Chondrocyte (in vitro differentiated cells): ENCODE results near the gene DMD. TPM values are rescaled to one million over a fixed set of nuclear protein-coding genes. Genes with fewer than 3 reads are reported as not detected.

Source experiments
- DNase-seq: peaks from one replicate; pipeline ENCODE4 v3.0.0; 2021; ENCODE audit warnings: mixed read lengths, low spot score
- H3K27ac Mint-ChIP-seq: one replicate; pipeline ENCODE4 v1.8.0; 2021; ENCODE audit warnings: mild to moderate bottlenecking, moderate library complexity, mixed read lengths; ENCODE audit not compliant: unreplicated experiment
- H3K27me3 Mint-ChIP-seq: 2 replicates; pipeline ENCODE4 v1.8.0; 2021; ENCODE audit warnings: low read depth, mixed read lengths
- H3K36me3 Mint-ChIP-seq: 2 replicates; pipeline ENCODE4 v1.8.0; 2021; ENCODE audit warnings: low read depth, mixed read lengths
- H3K4me1 Mint-ChIP-seq: 2 replicates; pipeline ENCODE4 v1.8.0; 2021; ENCODE audit warnings: low read depth, mild to moderate bottlenecking, mixed read lengths
- H3K4me3 Mint-ChIP-seq: one replicate; pipeline ENCODE4 v1.8.0; 2021; ENCODE audit warnings: mild to moderate bottlenecking, moderate library complexity, mixed read lengths; ENCODE audit not compliant: unreplicated experiment
- H3K9me3 Mint-ChIP-seq: 2 replicates; pipeline ENCODE4 v1.8.0; 2021; ENCODE audit warnings: low read depth, mixed read lengths
- total RNA-seq: library from RNA; stranded (reverse); gene quantifications from 3 replicates; pipeline ENCODE4 v1.2.1, GENCODE V29; 2021
- TF ChIP-seq, protein P1 (sequence below): fragments of 200-600 bp; sonication (generic); IDR thresholded peaks from 2 replicates; pipeline ENCODE4 v1.5.0; 2021; ENCODE audit warnings: antibody characterized with exemption, mild to moderate bottlenecking, moderate library complexity

Gene DMD
- total RNA-seq, 1 donor from 2014 or later = 201 TPM

DNA sequence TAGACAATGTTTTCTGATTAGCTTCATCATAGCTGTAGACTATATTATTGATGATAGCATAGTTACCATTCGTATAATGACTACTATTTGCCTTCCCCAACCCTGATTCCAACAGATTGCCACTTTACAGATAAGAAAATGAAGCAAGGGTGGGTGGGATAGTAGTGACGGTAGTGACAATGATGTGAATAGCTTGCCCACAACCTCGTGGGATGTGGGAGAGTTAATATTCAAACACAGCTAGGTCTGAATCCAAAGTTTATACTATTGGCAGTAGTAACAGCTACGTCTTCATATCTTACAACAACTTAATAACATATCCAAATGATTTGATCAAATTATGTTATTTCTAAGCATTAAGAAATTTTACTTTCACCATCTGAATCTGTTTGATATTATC, 1372.7 kb downstream of the DMD start:
- H3K27ac Mint-ChIP-seq = no peak overlapping the region
- no peaks in the 10 kb centered on the region for H3K36me3 Mint-ChIP-seq
- H3K9me3 Mint-ChIP-seq = peaks cover 7% of the 10 kb centered on the region
- no peak for DNase-seq
- H3K4me1 Mint-ChIP-seq = no peaks in the 10 kb centered on the region
- H3K4me3 Mint-ChIP-seq = no peak overlapping the region
- no peaks in the 10 kb centered on the region for H3K27me3 Mint-ChIP-seq
- TF ChIP-seq, protein P1, sequence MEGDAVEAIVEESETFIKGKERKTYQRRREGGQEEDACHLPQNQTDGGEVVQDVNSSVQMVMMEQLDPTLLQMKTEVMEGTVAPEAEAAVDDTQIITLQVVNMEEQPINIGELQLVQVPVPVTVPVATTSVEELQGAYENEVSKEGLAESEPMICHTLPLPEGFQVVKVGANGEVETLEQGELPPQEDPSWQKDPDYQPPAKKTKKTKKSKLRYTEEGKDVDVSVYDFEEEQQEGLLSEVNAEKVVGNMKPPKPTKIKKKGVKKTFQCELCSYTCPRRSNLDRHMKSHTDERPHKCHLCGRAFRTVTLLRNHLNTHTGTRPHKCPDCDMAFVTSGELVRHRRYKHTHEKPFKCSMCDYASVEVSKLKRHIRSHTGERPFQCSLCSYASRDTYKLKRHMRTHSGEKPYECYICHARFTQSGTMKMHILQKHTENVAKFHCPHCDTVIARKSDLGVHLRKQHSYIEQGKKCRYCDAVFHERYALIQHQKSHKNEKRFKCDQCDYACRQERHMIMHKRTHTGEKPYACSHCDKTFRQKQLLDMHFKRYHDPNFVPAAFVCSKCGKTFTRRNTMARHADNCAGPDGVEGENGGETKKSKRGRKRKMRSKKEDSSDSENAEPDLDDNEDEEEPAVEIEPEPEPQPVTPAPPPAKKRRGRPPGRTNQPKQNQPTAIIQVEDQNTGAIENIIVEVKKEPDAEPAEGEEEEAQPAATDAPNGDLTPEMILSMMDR = no peak

DNA sequence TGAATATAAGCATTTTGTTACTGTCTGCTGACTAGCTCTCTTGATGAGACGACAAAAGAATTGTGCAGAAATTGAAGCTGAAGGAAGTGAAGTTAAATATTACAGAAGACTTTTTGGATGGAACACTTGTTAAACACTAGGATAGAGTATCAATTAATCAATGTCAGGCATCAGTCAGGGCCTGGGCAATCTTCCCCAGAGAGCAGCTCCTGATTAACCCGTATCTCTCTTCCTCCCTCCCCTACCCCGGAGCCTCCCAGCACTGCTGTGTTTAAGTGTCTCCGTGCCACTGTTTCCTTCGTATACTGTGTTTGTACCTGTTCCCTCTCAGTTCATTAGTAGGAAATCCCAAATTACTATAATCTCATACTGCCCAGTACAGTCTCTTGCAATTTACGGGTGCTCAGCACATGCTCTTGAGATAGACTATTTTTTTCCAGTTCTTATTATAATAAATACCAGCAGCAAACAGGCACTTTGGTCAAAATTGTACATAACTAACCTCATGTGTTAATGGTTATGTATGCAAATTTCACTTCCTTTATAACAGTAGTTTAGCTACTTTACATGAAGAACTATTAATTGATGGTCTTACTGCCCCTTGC, 1373.8 kb downstream of the DMD start:
- no peak for DNase-seq
- Mint-ChIP-seq H3K4me3 (no peak overlapping the region), H3K36me3 (no peaks in the 10 kb centered on the region), H3K27me3 (no peaks in the 10 kb centered on the region), H3K9me3 (peaks cover 3% of the 10 kb centered on the region), H3K4me1 (peaks cover 2% of the 10 kb centered on the region), H3K27ac (no peak overlapping the region)
- TF ChIP-seq, protein P1 = no peak

DNA sequence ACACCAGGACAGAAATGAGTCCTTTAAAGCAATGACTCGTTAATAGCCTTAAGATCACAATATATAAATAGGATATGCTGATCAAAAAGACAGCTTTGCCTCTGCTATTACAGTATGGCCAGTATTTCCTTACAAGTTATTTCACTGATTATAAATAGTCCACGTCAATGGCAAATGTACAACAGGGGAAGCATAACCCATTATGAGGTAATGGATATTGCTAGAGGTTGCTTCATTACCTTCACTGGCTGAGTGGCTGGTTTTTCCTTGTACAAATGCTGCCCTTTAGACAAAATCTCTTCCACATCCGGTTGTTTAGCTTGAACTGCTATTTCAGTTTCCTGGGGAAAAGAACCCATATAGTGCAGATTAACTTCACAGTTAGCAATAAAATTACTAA, 1374.9 kb downstream of the DMD start:
- peaks cover 9% of the 10 kb centered on the region for H3K4me1 Mint-ChIP-seq

DNA sequence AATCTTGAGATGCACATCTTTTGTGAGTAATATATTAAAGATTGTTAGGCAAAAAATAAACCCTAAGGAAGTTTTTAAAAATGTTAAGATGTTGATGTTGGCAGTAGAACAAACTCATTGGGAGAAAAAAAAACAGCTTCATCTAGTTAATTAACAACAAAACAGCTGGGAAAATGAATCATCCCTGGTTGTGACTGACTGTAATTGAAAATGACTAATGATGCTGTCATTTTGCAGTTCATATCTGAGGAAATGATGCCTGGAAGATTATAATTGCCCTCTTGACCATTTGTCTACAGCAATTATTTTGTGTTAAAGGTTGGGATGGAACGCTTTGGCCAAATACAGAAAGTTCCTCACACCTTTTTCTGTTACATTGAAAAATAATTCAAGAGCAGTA, 1379.1 kb downstream of the DMD start:
- Mint-ChIP-seq H3K4me1 (peaks cover 13% of the 10 kb centered on the region), H3K27ac (no peak overlapping the region), H3K27me3 (no peaks in the 10 kb centered on the region), H3K9me3 (peaks cover 3% of the 10 kb centered on the region), H3K4me3 (no peak overlapping the region), H3K36me3 (peaks cover 1% of the 10 kb centered on the region)
- TF ChIP-seq, protein P1 = no peak
- DNase-seq = no peak

More for the DNA sequence above, 1374.9 kb downstream of the DMD start:
- H3K27ac Mint-ChIP-seq = no peak overlapping the region
- H3K36me3 Mint-ChIP-seq = no peaks in the 10 kb centered on the region
- no peak overlapping the region for H3K4me3 Mint-ChIP-seq
- peaks cover 3% of the 10 kb centered on the region for H3K9me3 Mint-ChIP-seq
- H3K27me3 Mint-ChIP-seq = no peaks in the 10 kb centered on the region
- no peak for DNase-seq
- TF ChIP-seq, protein P1 = no peak

DNA sequence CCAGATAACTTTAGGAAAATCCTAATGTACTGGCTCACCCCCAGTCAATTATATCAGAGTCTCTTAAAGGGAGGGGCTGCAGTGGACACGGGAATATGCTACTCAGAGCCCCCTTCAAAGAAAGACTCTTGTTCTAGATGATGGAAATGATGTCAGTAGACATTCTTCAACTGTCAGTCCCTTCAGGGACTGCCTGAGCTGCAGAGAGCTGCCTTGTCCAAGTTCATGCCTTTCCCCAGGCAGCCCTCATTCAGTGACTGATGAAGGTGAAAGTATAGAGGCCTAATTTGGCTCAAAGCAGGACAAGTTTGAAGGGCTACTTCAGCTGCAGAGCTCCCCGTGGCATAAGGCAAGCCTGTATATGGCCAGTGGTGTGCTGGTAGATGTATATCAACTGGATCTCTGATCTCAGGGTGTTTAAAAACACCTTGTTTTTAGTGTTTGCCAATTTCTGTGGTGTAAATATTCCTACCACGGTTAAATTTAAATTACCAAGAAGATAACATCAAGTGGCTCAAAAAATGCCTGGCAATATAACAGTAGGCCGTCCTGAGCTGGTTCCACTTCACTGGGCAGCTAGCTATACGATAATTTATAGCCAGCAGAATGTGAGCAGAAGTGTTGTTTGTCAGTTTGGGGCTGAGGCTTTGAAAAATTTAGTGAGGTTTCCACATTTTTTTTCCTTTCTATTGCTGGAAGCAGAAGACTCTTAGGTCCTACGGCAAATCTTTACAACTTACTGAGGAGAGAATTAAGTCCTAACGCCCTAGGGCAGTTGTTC, 1390.7 kb downstream of the DMD start:
- no peaks in the 10 kb centered on the region for H3K9me3 Mint-ChIP-seq
- H3K27me3 Mint-ChIP-seq = no peaks in the 10 kb centered on the region
- TF ChIP-seq, protein P1 = no peak
- H3K36me3 Mint-ChIP-seq = no peaks in the 10 kb centered on the region
- no peak overlapping the region for H3K4me3 Mint-ChIP-seq
- peaks cover 35% of the 10 kb centered on the region for H3K4me1 Mint-ChIP-seq
- no peak overlapping the region for H3K27ac Mint-ChIP-seq
- DNase-seq = no peak
